ENCODE data around the gene GHRH. TPM values are rescaled to one million over a fixed set of nuclear protein-coding genes. Genes with fewer than 3 reads are reported as not detected.

GHRH gene
- total RNA-seq, 1 donor from 2014 or later: not detected

- DNase-seq (ENCODE audit: low spot score in 2 of 2, unreplicated experiment in 2 of 2): no peak
- TF ChIP-seq CTCF (IDR thresholded peaks at IDR 0.05; ENCODE audit: unreplicated experiment): no peak
- Mint-ChIP-seq H3K9me3 (no peaks in the 10 kb centered on the region), H3K36me3 (peaks cover 46% of the 10 kb centered on the region), H3K4me1 (peaks cover 13% of the 10 kb centered on the region), H3K27ac (peak overlapping the region; percentile 6), H3K27me3 (ENCODE audit: low read depth) (no peaks in the 10 kb centered on the region), H3K4me3 (no peak overlapping the region)
Observed at GRCh38 chr20:37205130-37205529, 56.5 kb downstream of the GHRH start.

- Mint-ChIP-seq H3K27me3 (ENCODE audit: low read depth) (no peaks in the 10 kb centered on the region), H3K36me3 (peaks cover 46% of the 10 kb centered on the region), H3K4me1 (peaks cover 13% of the 10 kb centered on the region), H3K9me3 (no peaks in the 10 kb centered on the region), H3K4me3 (no peak overlapping the region), H3K27ac (no peak overlapping the region)
- TF ChIP-seq CTCF (IDR thresholded peaks at IDR 0.05; ENCODE audit: unreplicated experiment): no peak
- no peak for DNase-seq (ENCODE audit: low spot score in 2 of 2, unreplicated experiment in 2 of 2)
Observed at GRCh38 chr20:37204056-37204455, 57.6 kb downstream of the GHRH start.

GRCh38 chr20:37202267-37202943, 59.2 kb downstream of the GHRH start:
- no peaks in the 10 kb centered on the region for H3K27me3 Mint-ChIP-seq (ENCODE audit: low read depth)
- peaks cover 37% of the 10 kb centered on the region for H3K36me3 Mint-ChIP-seq

GRCh38 chr20:37201827-37202162, 59.8 kb downstream of the GHRH start:
- H3K4me1 Mint-ChIP-seq: peaks cover 13% of the 10 kb centered on the region
- no peak for TF ChIP-seq CTCF (IDR thresholded peaks at IDR 0.05; ENCODE audit: unreplicated experiment)
- H3K36me3 Mint-ChIP-seq: peaks cover 32% of the 10 kb centered on the region
- H3K27me3 Mint-ChIP-seq (ENCODE audit: low read depth): no peaks in the 10 kb centered on the region
- H3K9me3 Mint-ChIP-seq: no peaks in the 10 kb centered on the region
- no peak overlapping the region for H3K4me3 Mint-ChIP-seq
- DNase-seq (ENCODE audit: low spot score in 2 of 2, unreplicated experiment in 2 of 2): no peak
- peak overlapping the region; percentile 90 for H3K27ac Mint-ChIP-seq

More at GRCh38 chr20:37202267-37202943, 59.2 kb downstream of the GHRH start:
- no peak for DNase-seq (ENCODE audit: low spot score in 2 of 2, unreplicated experiment in 2 of 2)
- H3K4me1 Mint-ChIP-seq: peaks cover 13% of the 10 kb centered on the region
- TF ChIP-seq CTCF (IDR thresholded peaks at IDR 0.05; ENCODE audit: unreplicated experiment): peak; percentile 80
- H3K9me3 Mint-ChIP-seq: no peaks in the 10 kb centered on the region
- no peak overlapping the region for H3K4me3 Mint-ChIP-seq
- H3K27ac Mint-ChIP-seq: peak overlapping the region; percentile 90

Other genes starting within 250 kb of the GHRH start
- 8.8 to 13.6 TPM (median 9.0 TPM) in 3 replicates for gene RBL1, start 165.8 kb downstream of the GHRH start, total RNA-seq
- 142 to 151 TPM (median 146 TPM) in 3 replicates for gene RPN2, start 82.5 kb downstream of the GHRH start, total RNA-seq
- gene MROH8, start 82.3 kb downstream of the GHRH start, total RNA-seq: 4.9 to 6.4 TPM (median 6.3 TPM) in 3 replicates
- gene MANBAL, start 27.8 kb upstream of the GHRH start, total RNA-seq: 40.3 to 44.2 TPM (median 43.0 TPM) in 3 replicates
- gene SRC, start 84.3 kb upstream of the GHRH start, total RNA-seq: 81.2 to 85.2 TPM (median 81.3 TPM) in 3 replicates

Data from mesothelial cell of epicardium (in vitro differentiated cells).